Thyroid gland (tissue), 4 donors: ENCODE measurements around the gene PDPK1. TPM values are rescaled to one million over a fixed set of nuclear protein-coding genes. Genes with fewer than 3 reads are reported as not detected.

Experiments
- DNase-seq, 2 donors: peaks; one replicate each; pipeline ENCODE4 v3.0.0-alpha.2; 2019
- H3K27ac ChIP-seq, 3 donors: fragments of 200-600 bp; sonication (generic); 1 replicate in 2 of 3; 2 replicates in 1 of 3; pipeline ENCODE4 v1.5.1; 2016 to 2019; ENCODE audit warnings: mild to moderate bottlenecking in 1 of 3, moderate library complexity in 1 of 3
- H3K27me3 ChIP-seq: fragments of 200-600 bp; sonication (generic); one replicate; pipeline ENCODE4 v1.5.1; 2019
- H3K36me3 ChIP-seq, 2 donors: fragments of 200-600 bp; sonication (generic); one replicate each; pipeline ENCODE4 v1.5.1; 2016 to 2019
- H3K4me1 ChIP-seq, 2 donors: fragments of 200-600 bp; sonication (generic); one replicate each; pipeline ENCODE4 v1.5.1; 2017 to 2019
- H3K4me3 ChIP-seq, 3 donors: fragments of 200-600 bp; sonication (generic); replicated peaks in 1 of 3; 1 replicate in 2 of 3; 2 replicates in 1 of 3; pipeline ENCODE4 v1.5.1; 2016; ENCODE audit warnings: mild to moderate bottlenecking in 1 of 3
- H3K9me3 ChIP-seq: fragments of 200-600 bp; sonication (generic); one replicate; pipeline ENCODE4 v1.5.1; 2017
- CTCF ChIP-seq, 6 experiments: fragments of 200-600 bp in 3 of 6; fragments of 450-650 bp in 3 of 6; sonication (generic) in 3 of 6; IDR thresholded peaks; one replicate each; pipeline ENCODE4 v1.5.1; 2016 to 2019; ENCODE audit warnings: antibody characterized with exemption in 6 of 6, mild to moderate bottlenecking in 2 of 6, inconsistent platforms in 1 of 6, moderate library complexity in 1 of 6
- POLR2A ChIP-seq, 2 donors: fragments of 450-650 bp; IDR thresholded peaks; one replicate each; pipeline ENCODE4 v1.6.1; 2017; ENCODE audit warnings: antibody characterized with exemption in 2 of 2, mild to moderate bottlenecking in 2 of 2, moderate library complexity in 1 of 2
- WGBS, 2 donors: methylation state at CpG; one replicate each; pipeline ENCODE4 v1.1.5; 2017; 5-methylcytosine and 5-hydroxymethylcytosine counted together
- intact Hi-C: fragments of 100-400 bp; cut with DNase I; formaldehyde crosslinking; loops from one replicate; pipeline ENCODE4 v1.15.1; 2023
- total RNA-seq, 4 donors: library from RNA; depleted of rRNA; stranded (reverse); fragments of >200 nt; gene quantifications; one replicate each; pipeline ENCODE4 v1.2.3, GENCODE V29; 2016

PDPK1 gene
- total RNA-seq, 4 donors from 2014 or later: 33.3 to 89.0 (median 39.5) TPM

- DNase-seq: no peak
- Histone ChIP-seq H3K36me3 (peaks cover 0 to 10% of the 10 kb centered on the region in 2 donors), H3K27ac (peak overlapping the region in 1 of 3 donors; percentile 90), H3K4me3 (no peak overlapping the region), H3K9me3 (no peaks in the 10 kb centered on the region), H3K4me1 (peaks cover 43 to 61% of the 10 kb centered on the region in 2 donors), H3K27me3 (no peaks in the 10 kb centered on the region)
- WGBS, 2 donors: 84 to 89% methylated on average over 9 to 16 of the region's 20 CpGs
- intact Hi-C loops: loop anchor here (5.0 kb wide), 3 partner anchors 73 to 303 kb away; partner anchors contain the start of genes ABCA3, CASKIN1 and CCNF
- TF ChIP-seq CTCF (IDR thresholded peaks at IDR 0.05) (no peak), POLR2A (IDR thresholded peaks at IDR 0.05) (no peak)
Observed at GRCh38 chr16:2500430-2500917, 37.3 kb upstream of the PDPK1 start.

- no peaks in the 10 kb centered on the region for H3K27me3 ChIP-seq
- H3K9me3 ChIP-seq: no peaks in the 10 kb centered on the region
- H3K27ac ChIP-seq: peak overlapping the region in 2 of 3 donors; percentile 12 to 90
- H3K4me1 ChIP-seq: peaks cover 43 to 61% of the 10 kb centered on the region in 2 donors
- TF ChIP-seq POLR2A (IDR thresholded peaks at IDR 0.05) (peak in 1 of 2 donors; percentile 5), CTCF (IDR thresholded peaks at IDR 0.05) (peak; percentile 96 to 99 (median 98))
- 35 to 82% methylated on average over 7 to 18 of the region's 23 CpGs for WGBS, 2 donors
- intact Hi-C loops: loop anchor here (5.0 kb wide), 3 partner anchors 74 to 304 kb away; partner anchors contain the start of genes ABCA3, CASKIN1 and CCNF
- peaks cover 0 to 8% of the 10 kb centered on the region in 2 donors for H3K36me3 ChIP-seq
- peak; percentile 86 to 88 for DNase-seq
- no peak overlapping the region for H3K4me3 ChIP-seq
Observed at GRCh38 chr16:2500918-2501750, 36.7 kb upstream of the PDPK1 start.

- Histone ChIP-seq H3K4me1 (peaks cover 42 to 55% of the 10 kb centered on the region in 2 donors), H3K27ac (peak overlapping the region; percentile 13 to 90 (median 31)), H3K36me3 (no peaks in the 10 kb centered on the region), H3K9me3 (no peaks in the 10 kb centered on the region), H3K27me3 (no peaks in the 10 kb centered on the region), H3K4me3 (no peak overlapping the region)
- DNase-seq: no peak
- 55 to 65% methylated on average over 14 to 17 of the region's 18 CpGs for WGBS, 2 donors
- TF ChIP-seq CTCF (IDR thresholded peaks at IDR 0.05) (no peak), POLR2A (IDR thresholded peaks at IDR 0.05) (no peak)
- intact Hi-C loops: loop anchor here (5.0 kb wide), 3 partner anchors 75 to 305 kb away; partner anchors contain the start of genes ABCA3, CASKIN1 and CCNF
Observed at GRCh38 chr16:2501946-2502895, 35.6 kb upstream of the PDPK1 start.

- intact Hi-C loops: no loop called here
- TF ChIP-seq POLR2A (IDR thresholded peaks at IDR 0.05) (no peak), CTCF (IDR thresholded peaks at IDR 0.05) (no peak)
- WGBS, 2 donors: 90 to 91% methylated on average over 14 of the region's 14 CpGs
Observed at GRCh38 chr16:2505695-2506094, 32.1 kb upstream of the PDPK1 start.

More at GRCh38 chr16:2505695-2506094, 32.1 kb upstream of the PDPK1 start:
- H3K4me3 ChIP-seq: no peak overlapping the region
- H3K9me3 ChIP-seq: no peaks in the 10 kb centered on the region
- H3K36me3 ChIP-seq: no peaks in the 10 kb centered on the region
- H3K27ac ChIP-seq: no peak overlapping the region
- DNase-seq: no peak
- peaks cover 17 to 22% of the 10 kb centered on the region in 2 donors for H3K4me1 ChIP-seq
- no peaks in the 10 kb centered on the region for H3K27me3 ChIP-seq
